Heart left ventricle (tissue), 16 donors: ENCODE results near the gene ZNF195. TPM values are rescaled to one million over a fixed set of nuclear protein-coding genes. Genes with fewer than 3 reads are reported as not detected.
"Not testable (repeated sequence)": the region's sequence is repeated elsewhere in the genome, so short reads cannot be mapped to it uniquely, and the experiment has no call there.

ENCODE experiments used
- ATAC-seq, 4 donors: fragments of 200-7000 bp; cut with Tn5 transposase; one replicate each; pipeline ENCODE4 v1.9.1; 2020 to 2022; ENCODE audit warnings: moderate library complexity in 4 of 4, mild to moderate bottlenecking in 3 of 4, moderate number of reproducible peaks in 1 of 4
- DNase-seq, 5 donors: peaks; one replicate each; pipeline ENCODE4 v3.0.0-alpha.2; 2020
- H3K27ac ChIP-seq, 12 donors: fragments of 200-600 bp; sonication (generic) in 4 of 12; one replicate each; pipeline versions ENCODE4 v1.5.0 to v1.8.0; 2016 to 2022; ENCODE audit warnings: mild to moderate bottlenecking in 2 of 12
- H3K27me3 ChIP-seq, 9 donors: fragments of 200-600 bp; sonication (generic) in 2 of 9; one replicate each; pipeline versions ENCODE4 v1.5.1 to v1.8.0; 2016 to 2022; ENCODE audit warnings: mild to moderate bottlenecking in 3 of 9
- H3K36me3 ChIP-seq, 9 donors: fragments of 200-600 bp; sonication (generic) in 2 of 9; one replicate each; pipeline versions ENCODE4 v1.5.0 to v1.8.0; 2018 to 2022; ENCODE audit warnings: mild to moderate bottlenecking in 2 of 9
- H3K4me1 ChIP-seq, 12 donors: fragments of 200-600 bp; sonication (generic) in 4 of 12; one replicate each; pipeline versions ENCODE4 v1.5.0 to v1.8.0; 2016 to 2022; ENCODE audit warnings: mild to moderate bottlenecking in 3 of 12
- H3K4me3 ChIP-seq, 12 donors: fragments of 200-600 bp; sonication (generic) in 4 of 12; one replicate each; pipeline versions ENCODE4 v1.5.0 to v1.8.0; 2017 to 2022; ENCODE audit warnings: mild to moderate bottlenecking in 9 of 12, moderate library complexity in 4 of 12
- H3K9me3 ChIP-seq, 12 donors: fragments of 200-600 bp; sonication (generic) in 4 of 12; one replicate each; pipeline versions ENCODE4 v1.5.0 to v1.8.0; 2016 to 2022; ENCODE audit warnings: mild to moderate bottlenecking in 1 of 12
- POLR2A ChIP-seq, 2 donors: fragments of 450-650 bp; IDR thresholded peaks; one replicate each; pipeline ENCODE4 v1.6.1; 2017; ENCODE audit warnings: antibody characterized with exemption in 2 of 2, mild to moderate bottlenecking in 2 of 2, moderate library complexity in 2 of 2
- WGBS, 4 donors: extraction: QIAGEN DNeasy Blood & Tissue Kit in 2 of 4; methylation state at CpG; one replicate each; pipeline versions ENCODE4 v1.1.5 to v1.1.7; 2013 to 2018; 5-methylcytosine and 5-hydroxymethylcytosine counted together
- intact Hi-C, 10 donors: fragments of 100-400 bp; cut with DNase I; formaldehyde crosslinking; loops; one replicate each; pipeline versions ENCODE4 v1.11.1 to v1.14.2; 2022
- long read RNA-seq, 3 donors: library from polyadenylated mRNA; unstranded; transcript quantifications; one replicate each; pipeline ENCODE4 v2.0.0, GENCODE V29; 2020 to 2021
- polyA plus RNA-seq, 2 donors: library from polyadenylated mRNA; stranded (reverse); fragments of 200-250 nt; gene quantifications; one replicate each; pipeline ENCODE4 v1.2.3, GENCODE V29; 2013
- total RNA-seq, 9 donors: library from RNA; depleted of rRNA in 2 of 9; stranded (reverse); fragments of >200 nt in 2 of 9; fragmentation: NEBNext Ultra II Directional in 3 of 9; extraction: Animal tissue kit (Norgen Biotek cat#: 25700) in 3 of 9; gene quantifications; one replicate each; pipeline versions ENCODE4 v1.1.0 to v1.2.4, GENCODE V29; 2016 to 2023
- TF ChIP-seq, protein P1 (sequence below), 12 donors: fragments of 200-600 bp; sonication (generic) in 4 of 12; IDR thresholded peaks; one replicate each; pipeline versions ENCODE4 v1.5.0 to v1.8.0; 2018 to 2022; ENCODE audit warnings: antibody characterized with exemption in 12 of 12, mild to moderate bottlenecking in 5 of 12
- donor health status: ischemic (EF 13 %, LVEDD 7.1; RV severe dilation, severe dysfunction).
- donor health status: healthy with polysubstance abuse.
- donor health status: DM: no; HTN: yes; CAD: no.
- donor health status: DM: no; HTN: no; CAD: no.
- donor health status: ischemic (EF 25% LVEDD 6.9; RV normal size, moderate dysfunction).
- donor health status: ischemic (EF 25% LVEDD 5.7; RV mildly dilated, moderate dysfunction).
- donor health status: healthy.
- donor health status: DM: yes; HTN: yes; CAD: no.
- donor health status: ischemic (EF 35%, LVEDD 5.7; RV mildly dilated, moderate dysfunction).
- donor health status: nonischemic (EF 11% LVEDD 7.7; RV severe dilation, severe dysfunction).
- donor health status: DM: yes; HTN: yes; CAD: no.
- donor health status: PGD.
- donor health status: ischemic (EF 29% LVEDD 5.4; RV normal size, mild dysfunction).
- donor health status: nonischemic (EF 23%, LVEDD 6.1; RV moderate dilation, normal function).

Gene ZNF195
- total RNA-seq (10 to 100 TPM in 2 of 9 donors, 1 to 10 TPM in 7; 7.4 to 14.9 (median 9.7) TPM), polyA plus RNA-seq (1 to 10 TPM; 5.6 to 8.1 TPM)
- long read RNA-seq, donor 1, transcript ZNF195-204 (4 exons, 2,970 nt): major isoform, 11 of 18 reads
- long read RNA-seq, donor 1, partial matches to known transcripts: 0 of 18 reads
- long read RNA-seq, donor 1, other reads (novel, unspliced or antisense): 6 of 18 reads
- long read RNA-seq, donor 2, transcript ZNF195-204 (4 exons, 2,970 nt): major isoform, 63 of 84 reads
- long read RNA-seq, donor 2, transcript ZNF195-201 (5 exons, 2,021 nt): minor isoform, 8 of 84 reads
- long read RNA-seq, donor 2, partial matches to known transcripts: 2 of 84 reads
- long read RNA-seq, donor 2, other reads (novel, unspliced or antisense): 8 of 84 reads
- long read RNA-seq, donor 3, transcript ZNF195-204 (4 exons, 2,970 nt): major isoform, 11 of 22 reads
- long read RNA-seq, donor 3, partial matches to known transcripts: 1 of 22 reads
- long read RNA-seq, donor 3, other reads (novel, unspliced or antisense): 4 of 22 reads

DNA sequence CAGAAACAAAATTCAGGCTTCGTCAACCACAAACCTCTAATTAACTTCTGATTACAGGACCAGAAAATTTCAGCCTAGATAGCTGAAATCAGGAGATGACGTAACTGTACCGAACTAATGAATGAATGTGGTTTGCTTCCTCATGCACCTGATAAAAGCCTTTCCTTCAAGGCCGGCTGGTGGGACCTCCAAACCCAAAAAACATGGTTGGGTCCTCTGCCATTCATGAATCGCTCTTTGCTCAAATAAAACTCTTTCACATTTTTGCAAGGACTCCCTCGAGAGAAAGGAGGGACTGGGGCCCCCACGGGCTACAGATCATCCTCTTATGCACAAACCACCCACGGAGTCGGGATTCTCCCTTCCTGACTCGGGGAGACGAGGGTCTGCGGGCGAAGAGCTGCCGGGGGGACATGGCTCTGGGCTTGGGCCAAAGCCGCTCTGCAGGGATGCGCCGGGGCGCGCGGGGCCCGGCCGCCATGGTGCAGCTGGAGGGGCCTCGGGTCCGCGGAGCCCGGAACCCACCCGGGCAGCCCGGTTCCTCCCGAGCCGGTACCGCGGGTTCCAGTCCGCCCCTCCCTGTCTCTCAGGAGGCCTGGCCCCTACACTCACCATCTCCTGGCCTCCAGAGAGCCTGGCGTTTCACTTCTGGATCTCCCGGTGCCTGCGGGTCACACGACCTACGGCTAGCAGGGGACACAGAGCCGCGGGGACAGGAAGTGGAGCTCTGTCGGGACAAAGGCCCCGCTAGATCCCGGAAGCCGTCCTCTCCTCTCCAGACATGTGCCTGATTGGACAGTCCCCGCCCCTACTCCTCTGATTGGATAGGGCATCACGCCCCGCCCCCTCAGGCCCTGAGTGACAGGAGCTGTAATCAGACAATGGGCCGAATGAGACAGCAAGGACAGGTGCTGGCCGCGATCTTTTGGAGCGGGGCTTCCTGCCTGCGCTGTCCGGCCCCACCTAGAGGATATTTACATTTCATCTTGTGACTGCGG lies at the start of gene ZNF195:
ZNF195 (minus strand) TSS at position 721 of the 998 bp plus-strand sequence; CDS start at position 615, 106 bp downstream.
- DNase-seq (peak; percentile 98 to 99 (median 98)), ATAC-seq (peak; percentile 100)
- Histone ChIP-seq H3K4me3 (peak within 1 kb of the TSS; percentile 54 to 93 (median 82)), H3K27ac (peak within 1 kb of the TSS; percentile 28 to 90 (median 84)), H3K27me3 (no peaks in the 10 kb centered on the region), H3K9me3 (no peaks in the 10 kb centered on the region), H3K36me3 (peaks cover 0 to 33% (median 0%) of the 10 kb centered on the region in 9 donors), H3K4me1 (peaks cover 0 to 37% (median 17%) of the 10 kb centered on the region in 12 donors)
- WGBS, 4 donors: 1% methylated on average over 38 to 54 of the region's 54 CpGs
- intact Hi-C loops: no loop called here
- TF ChIP-seq, protein P1, sequence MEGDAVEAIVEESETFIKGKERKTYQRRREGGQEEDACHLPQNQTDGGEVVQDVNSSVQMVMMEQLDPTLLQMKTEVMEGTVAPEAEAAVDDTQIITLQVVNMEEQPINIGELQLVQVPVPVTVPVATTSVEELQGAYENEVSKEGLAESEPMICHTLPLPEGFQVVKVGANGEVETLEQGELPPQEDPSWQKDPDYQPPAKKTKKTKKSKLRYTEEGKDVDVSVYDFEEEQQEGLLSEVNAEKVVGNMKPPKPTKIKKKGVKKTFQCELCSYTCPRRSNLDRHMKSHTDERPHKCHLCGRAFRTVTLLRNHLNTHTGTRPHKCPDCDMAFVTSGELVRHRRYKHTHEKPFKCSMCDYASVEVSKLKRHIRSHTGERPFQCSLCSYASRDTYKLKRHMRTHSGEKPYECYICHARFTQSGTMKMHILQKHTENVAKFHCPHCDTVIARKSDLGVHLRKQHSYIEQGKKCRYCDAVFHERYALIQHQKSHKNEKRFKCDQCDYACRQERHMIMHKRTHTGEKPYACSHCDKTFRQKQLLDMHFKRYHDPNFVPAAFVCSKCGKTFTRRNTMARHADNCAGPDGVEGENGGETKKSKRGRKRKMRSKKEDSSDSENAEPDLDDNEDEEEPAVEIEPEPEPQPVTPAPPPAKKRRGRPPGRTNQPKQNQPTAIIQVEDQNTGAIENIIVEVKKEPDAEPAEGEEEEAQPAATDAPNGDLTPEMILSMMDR (IDR thresholded peaks at IDR 0.05): peak in 1 of 12 donors; percentile 16
- TF ChIP-seq POLR2A (IDR thresholded peaks at IDR 0.05): peak in 1 of 2 donors; percentile 72

DNA sequence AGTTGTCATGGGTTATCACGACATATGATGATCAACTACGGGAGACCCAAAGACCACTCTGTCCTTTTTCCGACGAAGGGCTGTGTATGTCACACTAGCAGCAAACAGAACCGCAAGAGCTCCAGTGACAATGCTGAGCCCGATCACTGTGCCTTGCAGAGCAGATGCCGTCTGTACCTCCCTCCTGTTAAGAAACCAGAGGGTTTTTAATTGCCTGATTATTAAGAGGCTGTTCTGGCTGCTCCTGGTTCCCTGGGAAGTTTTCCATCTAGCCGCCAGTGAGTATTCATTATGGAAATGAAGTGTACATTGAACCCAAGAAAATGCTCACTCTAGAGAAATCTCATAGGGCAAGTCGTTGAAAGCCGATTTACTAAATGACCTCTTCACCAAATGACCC lies 49.1 kb upstream of the ZNF195 start:
- H3K27ac ChIP-seq, intact Hi-C loops, DNase-seq, H3K4me3 ChIP-seq, ATAC-seq, H3K36me3 ChIP-seq, H3K4me1 ChIP-seq, H3K9me3 ChIP-seq: not testable (repeated sequence)
- peaks cover 0 to 14% (median 0%) of the 10 kb centered on the region in 9 donors for H3K27me3 ChIP-seq
- WGBS, 4 donors: 70 to 78% (median 74%) methylated on average over 10 of the region's 10 CpGs

DNA sequence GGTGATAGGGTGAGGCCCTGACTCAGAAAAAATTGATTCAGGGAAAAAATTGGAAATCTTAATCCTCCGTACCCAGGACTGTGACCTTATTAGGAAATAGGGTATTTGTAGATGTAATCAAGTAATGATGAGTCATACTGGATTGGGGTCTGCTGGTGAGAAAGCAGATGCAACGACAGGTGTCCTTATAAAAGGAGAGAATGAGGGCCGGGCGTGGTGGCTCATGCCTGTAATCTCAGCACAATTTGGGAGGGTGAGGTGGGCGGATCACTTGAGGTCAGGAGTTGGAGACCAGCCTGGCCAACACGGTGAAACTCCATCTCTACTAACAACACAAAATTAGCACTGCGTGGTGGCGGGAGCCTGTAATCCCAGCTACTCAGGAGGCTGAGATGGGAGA lies 47.6 kb upstream of the ZNF195 start:
- ATAC-seq, H3K36me3 ChIP-seq, DNase-seq, H3K4me3 ChIP-seq, intact Hi-C loops, H3K9me3 ChIP-seq, H3K27ac ChIP-seq: not testable (repeated sequence)
- Histone ChIP-seq H3K4me1 (peaks cover 0 to 13% (median 5%) of the 10 kb centered on the region in 12 donors), H3K27me3 (peaks cover 0 to 14% (median 0%) of the 10 kb centered on the region in 9 donors)
- 86 to 89% (median 86%) methylated on average over 8 of the region's 8 CpGs for WGBS, 4 donors

DNA sequence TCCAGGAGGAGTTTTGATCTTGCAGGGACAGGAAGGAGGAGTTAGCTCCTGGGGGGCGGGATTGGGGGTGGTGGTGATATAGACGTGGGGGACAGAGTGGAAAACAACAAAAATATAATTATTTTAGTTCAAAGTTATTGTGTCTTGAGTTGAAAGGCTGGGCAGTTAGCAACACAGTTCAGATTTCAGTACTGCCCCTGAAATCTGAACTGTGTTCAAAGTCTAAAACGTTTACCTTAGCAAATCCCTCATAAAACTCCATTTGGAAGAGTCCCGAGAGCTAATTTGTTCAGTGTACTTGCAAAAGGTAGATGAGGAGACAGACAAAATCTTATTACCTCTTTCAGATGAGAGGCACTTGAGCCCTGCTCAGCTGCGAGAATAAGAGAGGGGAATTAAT lies 45.0 kb upstream of the ZNF195 start:
- H3K27me3 ChIP-seq, intact Hi-C loops, H3K36me3 ChIP-seq, ATAC-seq, H3K9me3 ChIP-seq, H3K27ac ChIP-seq, DNase-seq: not testable (repeated sequence)
- WGBS, 4 donors: 47 to 50% (median 49%) methylated on average over 5 of the region's 5 CpGs
- peak overlapping the region in 7 of 12 donors; percentile 62 to 90 (median 77) for H3K4me3 ChIP-seq
- H3K4me1 ChIP-seq: peaks cover 0 to 19% (median 5%) of the 10 kb centered on the region in 12 donors

DNA sequence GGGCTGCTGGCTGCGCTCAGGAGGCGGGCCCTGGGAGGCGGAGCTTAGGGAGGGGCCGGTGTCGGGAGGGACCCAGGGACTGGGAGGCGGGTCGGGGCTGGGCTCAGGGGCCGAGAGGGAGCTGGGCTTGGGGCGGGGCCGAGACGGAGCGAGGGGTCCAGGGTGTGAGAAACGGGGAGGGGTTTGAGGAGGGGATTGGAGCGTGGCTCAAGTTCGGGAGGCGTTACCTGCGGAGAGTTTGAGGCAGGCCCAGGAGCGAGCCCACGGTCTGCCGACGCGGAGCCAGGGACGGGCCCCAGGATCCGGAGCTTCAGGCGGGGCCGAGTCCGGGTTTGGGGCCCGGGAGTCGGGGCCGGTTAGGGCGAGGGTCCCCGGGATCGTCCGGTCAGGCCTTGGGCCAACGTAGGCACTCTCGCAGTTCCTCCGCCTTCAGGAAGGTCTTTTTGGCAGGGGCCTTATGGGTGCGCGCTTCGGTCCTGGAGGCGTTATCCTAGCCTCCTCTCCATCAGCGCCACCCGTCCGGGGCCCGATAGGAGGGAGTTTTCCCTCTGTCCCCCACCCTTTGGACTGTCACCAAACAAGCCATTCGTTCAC lies 44.3 kb upstream of the ZNF195 start:
- Histone ChIP-seq H3K4me1 (peaks cover 0 to 19% (median 5%) of the 10 kb centered on the region in 12 donors), H3K4me3 (peak overlapping the region; percentile 29 to 90 (median 69)), H3K27ac (peak overlapping the region in 9 of 12 donors; percentile 34 to 81 (median 57))
- H3K9me3 ChIP-seq, ATAC-seq, intact Hi-C loops, H3K36me3 ChIP-seq, H3K27me3 ChIP-seq: not testable (repeated sequence)
- WGBS, 4 donors: 0 to 2% (median 1%) methylated on average over 29 to 46 of the region's 46 CpGs
- peak in 1 of 5 donors; percentile 44 for DNase-seq
- peak in 1 of 2 donors; percentile 37 for TF ChIP-seq POLR2A (IDR thresholded peaks at IDR 0.05)

DNA sequence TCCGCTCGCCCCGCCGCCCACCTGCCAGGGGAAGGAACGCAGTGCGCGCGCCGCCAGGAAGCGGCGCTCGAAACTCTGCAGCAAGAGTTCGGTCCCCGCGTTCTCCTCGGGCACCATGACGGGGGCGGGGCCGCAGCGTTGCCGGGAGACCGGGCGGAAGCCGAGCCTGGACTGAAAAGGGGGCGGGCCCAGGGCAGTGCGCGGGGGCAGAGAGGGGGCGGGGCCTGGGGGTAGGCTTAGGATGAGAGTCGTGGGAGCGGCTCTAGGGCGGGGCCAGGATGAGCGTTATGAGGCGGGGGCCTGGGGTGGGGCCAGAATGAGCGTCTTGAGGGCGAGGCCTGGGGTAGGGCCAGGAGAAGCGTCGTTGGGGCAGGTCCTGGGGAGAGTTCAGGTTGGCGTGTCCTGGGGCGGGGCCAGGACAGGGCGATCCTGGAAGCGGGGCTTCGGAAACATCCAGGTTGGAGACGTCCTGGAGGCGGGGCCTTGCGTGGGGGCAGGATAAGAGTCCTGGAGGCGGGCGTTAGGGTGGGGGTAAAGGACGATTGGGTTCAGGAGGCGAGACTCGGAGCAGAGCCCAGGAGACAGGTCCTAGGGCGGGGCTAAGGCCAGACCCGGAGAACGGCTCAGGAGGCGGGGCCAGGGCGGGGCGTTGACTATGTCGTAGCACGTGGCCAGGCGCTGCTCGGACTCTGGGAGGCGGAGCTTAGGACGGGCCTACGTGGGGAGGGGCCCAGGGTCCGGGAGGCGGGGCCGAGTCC lies 43.6 kb upstream of the ZNF195 start:
- 0 to 2% (median 1%) methylated on average over 46 to 66 of the region's 66 CpGs for WGBS, 4 donors
- intact Hi-C loops, H3K36me3 ChIP-seq, H3K9me3 ChIP-seq, H3K27me3 ChIP-seq: not testable (repeated sequence)
- H3K4me3 ChIP-seq: peak overlapping the region; percentile 50 to 90 (median 69)
- H3K4me1 ChIP-seq: peaks cover 0 to 19% (median 5%) of the 10 kb centered on the region in 12 donors
- DNase-seq (peak; percentile 98 to 99 (median 99)), ATAC-seq (peak; percentile 100)
- peak overlapping the region in 11 of 12 donors; percentile 50 to 84 (median 76) for H3K27ac ChIP-seq

DNA sequence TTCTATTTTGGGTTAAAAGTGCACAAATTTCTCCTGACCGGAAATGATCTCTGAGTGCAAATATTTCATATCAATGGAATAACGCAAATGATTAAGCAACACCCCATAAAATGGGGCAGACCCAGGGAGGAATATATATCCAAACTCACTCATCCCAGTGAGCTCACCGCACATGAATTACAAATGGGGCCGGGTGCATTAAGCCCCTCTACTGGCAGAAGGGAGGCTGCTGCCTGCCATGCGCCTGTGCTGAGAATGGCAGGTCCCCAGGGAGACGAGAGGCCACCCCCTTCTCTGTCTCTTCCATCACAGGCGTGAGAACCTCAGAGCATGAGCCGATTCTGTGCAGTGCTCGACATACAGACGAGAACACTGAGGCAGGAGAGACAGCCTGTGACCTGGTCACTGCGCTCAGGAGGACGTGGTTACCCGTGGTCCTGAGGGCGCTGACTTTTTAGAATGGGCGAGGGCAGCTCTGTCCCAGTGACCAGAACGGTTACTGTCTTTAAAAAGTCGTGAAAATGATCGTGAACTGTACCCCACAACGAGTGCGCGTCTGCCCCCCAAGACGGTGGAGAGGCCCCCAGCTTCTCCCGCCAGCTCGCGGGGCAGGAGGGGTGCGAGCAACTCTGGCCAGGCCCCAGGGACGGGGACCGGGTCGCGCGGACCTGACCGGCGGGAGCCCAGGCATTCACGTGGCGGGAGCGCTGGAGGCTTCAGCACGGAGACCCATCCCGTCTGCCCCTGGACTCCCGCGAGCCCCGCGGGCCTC lies 42.8 kb upstream of the ZNF195 start:
- DNase-seq, intact Hi-C loops, H3K27me3 ChIP-seq, H3K36me3 ChIP-seq, ATAC-seq, H3K9me3 ChIP-seq: not testable (repeated sequence)
- peak overlapping the region; percentile 50 to 90 (median 69) for H3K4me3 ChIP-seq
- H3K27ac ChIP-seq: peak overlapping the region in 11 of 12 donors; percentile 44 to 83 (median 69)
- WGBS, 4 donors: 4 to 7% (median 6%) methylated on average over 21 to 42 of the region's 42 CpGs
- peaks cover 0 to 19% (median 5%) of the 10 kb centered on the region in 12 donors for H3K4me1 ChIP-seq
